ENCODE results near the gene NMNAT2. TPM values are rescaled to one million over a fixed set of nuclear protein-coding genes. Genes with fewer than 3 reads are reported as not detected.

Gene NMNAT2
- polyA plus RNA-seq, 1 donor from 2014 or later, result 43.8 TPM

DNA sequence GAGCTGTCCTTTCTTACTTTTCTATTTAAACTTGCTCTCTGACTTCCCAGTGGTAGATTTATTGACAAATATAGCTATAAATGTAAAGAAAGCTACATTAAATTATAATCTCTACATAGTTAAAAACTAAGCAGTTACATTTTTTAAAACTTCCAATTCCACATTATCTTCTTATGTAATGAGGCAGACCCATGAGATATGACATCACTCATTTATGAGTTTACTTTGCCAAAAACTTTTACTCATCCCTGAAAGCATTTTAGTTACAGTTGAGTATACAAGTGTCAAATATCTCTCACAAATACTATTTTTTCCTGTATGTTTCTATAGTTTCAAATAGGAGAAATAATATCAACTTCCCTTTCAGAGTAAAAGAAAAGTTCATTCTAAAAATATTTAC, 3.8 kb downstream of the NMNAT2 start:
- no peak overlapping the region for H3K27ac ChIP-seq (ENCODE audit: low read length)
- no peak overlapping the region for H3K9ac ChIP-seq (ENCODE audit: low read length)
- H3K27me3 ChIP-seq (ENCODE audit: insufficient read depth, low read depth, low read length), result no peaks in the 10 kb centered on the region
- H3K9me2 ChIP-seq (ENCODE audit: insufficient read depth, low read length), result no peaks in the 10 kb centered on the region
- H3F3A ChIP-seq (ENCODE audit: insufficient read depth, low read length, poor library complexity, severe bottlenecking), result peaks cover 4% of the 10 kb centered on the region
- H3K36me3 ChIP-seq (ENCODE audit: insufficient read depth, low read length), result no peaks in the 10 kb centered on the region
- no peaks in the 10 kb centered on the region for H3K9me3 ChIP-seq (ENCODE audit: low read length)
- peaks cover 48% of the 10 kb centered on the region for H3K79me2 ChIP-seq (replicated peaks; ENCODE audit: insufficient read depth, low read length)
- H3K4me2 ChIP-seq (ENCODE audit: low read length), result no peak overlapping the region
- peaks cover 7% of the 10 kb centered on the region for H4K20me1 ChIP-seq (ENCODE audit: insufficient read depth)
- no peak for TF ChIP-seq MXI1 (conservative IDR thresholded peaks at IDR 0.05; ENCODE audit: poor library complexity, severe bottlenecking)
- TF ChIP-seq POLR2AphosphoS5 (IDR thresholded peaks at IDR 0.05), result no peak
- TF ChIP-seq EP300 (conservative IDR thresholded peaks at IDR 0.05; ENCODE audit: poor library complexity, severe bottlenecking), result no peak
- no peak for TF ChIP-seq EZH2 (IDR thresholded peaks at IDR 0.05; ENCODE audit: borderline replicate concordance, insufficient read depth, low read length, poor library complexity, severe bottlenecking)
- no peak for TF ChIP-seq SMC3 (conservative IDR thresholded peaks at IDR 0.05; ENCODE audit: poor library complexity)
- TF ChIP-seq RAD21 (conservative IDR thresholded peaks at IDR 0.05), result no peak
- TF ChIP-seq, protein P1, sequence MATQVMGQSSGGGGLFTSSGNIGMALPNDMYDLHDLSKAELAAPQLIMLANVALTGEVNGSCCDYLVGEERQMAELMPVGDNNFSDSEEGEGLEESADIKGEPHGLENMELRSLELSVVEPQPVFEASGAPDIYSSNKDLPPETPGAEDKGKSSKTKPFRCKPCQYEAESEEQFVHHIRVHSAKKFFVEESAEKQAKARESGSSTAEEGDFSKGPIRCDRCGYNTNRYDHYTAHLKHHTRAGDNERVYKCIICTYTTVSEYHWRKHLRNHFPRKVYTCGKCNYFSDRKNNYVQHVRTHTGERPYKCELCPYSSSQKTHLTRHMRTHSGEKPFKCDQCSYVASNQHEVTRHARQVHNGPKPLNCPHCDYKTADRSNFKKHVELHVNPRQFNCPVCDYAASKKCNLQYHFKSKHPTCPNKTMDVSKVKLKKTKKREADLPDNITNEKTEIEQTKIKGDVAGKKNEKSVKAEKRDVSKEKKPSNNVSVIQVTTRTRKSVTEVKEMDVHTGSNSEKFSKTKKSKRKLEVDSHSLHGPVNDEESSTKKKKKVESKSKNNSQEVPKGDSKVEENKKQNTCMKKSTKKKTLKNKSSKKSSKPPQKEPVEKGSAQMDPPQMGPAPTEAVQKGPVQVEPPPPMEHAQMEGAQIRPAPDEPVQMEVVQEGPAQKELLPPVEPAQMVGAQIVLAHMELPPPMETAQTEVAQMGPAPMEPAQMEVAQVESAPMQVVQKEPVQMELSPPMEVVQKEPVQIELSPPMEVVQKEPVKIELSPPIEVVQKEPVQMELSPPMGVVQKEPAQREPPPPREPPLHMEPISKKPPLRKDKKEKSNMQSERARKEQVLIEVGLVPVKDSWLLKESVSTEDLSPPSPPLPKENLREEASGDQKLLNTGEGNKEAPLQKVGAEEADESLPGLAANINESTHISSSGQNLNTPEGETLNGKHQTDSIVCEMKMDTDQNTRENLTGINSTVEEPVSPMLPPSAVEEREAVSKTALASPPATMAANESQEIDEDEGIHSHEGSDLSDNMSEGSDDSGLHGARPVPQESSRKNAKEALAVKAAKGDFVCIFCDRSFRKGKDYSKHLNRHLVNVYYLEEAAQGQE (IDR thresholded peaks at IDR 0.05; ENCODE audit: borderline replicate concordance), result no peak
- TF ChIP-seq TAF1 (IDR thresholded peaks at IDR 0.05; ENCODE audit: low read depth), result no peak
- TF ChIP-seq, protein P2, sequence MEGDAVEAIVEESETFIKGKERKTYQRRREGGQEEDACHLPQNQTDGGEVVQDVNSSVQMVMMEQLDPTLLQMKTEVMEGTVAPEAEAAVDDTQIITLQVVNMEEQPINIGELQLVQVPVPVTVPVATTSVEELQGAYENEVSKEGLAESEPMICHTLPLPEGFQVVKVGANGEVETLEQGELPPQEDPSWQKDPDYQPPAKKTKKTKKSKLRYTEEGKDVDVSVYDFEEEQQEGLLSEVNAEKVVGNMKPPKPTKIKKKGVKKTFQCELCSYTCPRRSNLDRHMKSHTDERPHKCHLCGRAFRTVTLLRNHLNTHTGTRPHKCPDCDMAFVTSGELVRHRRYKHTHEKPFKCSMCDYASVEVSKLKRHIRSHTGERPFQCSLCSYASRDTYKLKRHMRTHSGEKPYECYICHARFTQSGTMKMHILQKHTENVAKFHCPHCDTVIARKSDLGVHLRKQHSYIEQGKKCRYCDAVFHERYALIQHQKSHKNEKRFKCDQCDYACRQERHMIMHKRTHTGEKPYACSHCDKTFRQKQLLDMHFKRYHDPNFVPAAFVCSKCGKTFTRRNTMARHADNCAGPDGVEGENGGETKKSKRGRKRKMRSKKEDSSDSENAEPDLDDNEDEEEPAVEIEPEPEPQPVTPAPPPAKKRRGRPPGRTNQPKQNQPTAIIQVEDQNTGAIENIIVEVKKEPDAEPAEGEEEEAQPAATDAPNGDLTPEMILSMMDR (IDR thresholded peaks at IDR 0.05; ENCODE audit: poor library complexity, severe bottlenecking), result no peak
- H3K4me3 ChIP-seq (ENCODE audit: low read length), result peak overlapping the region; percentile 90
- H2AFZ ChIP-seq (ENCODE audit: low read depth, low read length), result no peak overlapping the region

DNA sequence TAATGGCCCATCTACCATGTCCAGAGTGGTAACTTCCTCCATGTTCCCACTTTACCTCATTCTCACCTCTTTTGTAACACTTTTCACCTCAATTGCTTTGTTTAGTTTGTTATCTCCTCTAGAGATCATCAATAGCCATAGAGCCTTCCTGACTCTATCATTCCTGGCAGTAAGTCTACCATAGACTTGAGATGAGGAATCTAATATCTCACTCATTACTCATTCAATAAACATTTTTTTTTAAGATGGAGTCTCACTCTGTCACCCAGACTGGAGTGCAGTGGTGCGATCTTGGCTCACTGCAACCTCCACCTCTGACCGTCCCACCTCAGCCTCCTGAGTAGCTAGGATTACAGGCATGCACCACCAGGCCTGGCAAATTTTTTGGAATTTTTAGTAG, 7.1 kb downstream of the NMNAT2 start:
- Histone ChIP-seq H3K27me3 (ENCODE audit: insufficient read depth, low read depth, low read length) (no peaks in the 10 kb centered on the region), H3K4me3 (ENCODE audit: low read length) (no peak overlapping the region), H3K79me2 (replicated peaks; ENCODE audit: insufficient read depth, low read length) (peaks cover 45% of the 10 kb centered on the region), H3F3A (ENCODE audit: insufficient read depth, low read length, poor library complexity, severe bottlenecking) (peaks cover under 1% of the 10 kb centered on the region), H3K36me3 (ENCODE audit: insufficient read depth, low read length) (no peaks in the 10 kb centered on the region), H2AFZ (ENCODE audit: low read depth, low read length) (no peak overlapping the region), H3K9me3 (ENCODE audit: low read length) (no peaks in the 10 kb centered on the region), H3K4me2 (ENCODE audit: low read length) (no peak overlapping the region), H3K9ac (ENCODE audit: low read length) (no peak overlapping the region), H4K20me1 (ENCODE audit: insufficient read depth) (peaks cover 3% of the 10 kb centered on the region), H3K9me2 (ENCODE audit: insufficient read depth, low read length) (no peaks in the 10 kb centered on the region), H3K27ac (ENCODE audit: low read length) (no peak overlapping the region)
- TF ChIP-seq RAD21 (conservative IDR thresholded peaks at IDR 0.05), result no peak
- TF ChIP-seq MXI1 (conservative IDR thresholded peaks at IDR 0.05; ENCODE audit: poor library complexity, severe bottlenecking), result no peak

DNA sequence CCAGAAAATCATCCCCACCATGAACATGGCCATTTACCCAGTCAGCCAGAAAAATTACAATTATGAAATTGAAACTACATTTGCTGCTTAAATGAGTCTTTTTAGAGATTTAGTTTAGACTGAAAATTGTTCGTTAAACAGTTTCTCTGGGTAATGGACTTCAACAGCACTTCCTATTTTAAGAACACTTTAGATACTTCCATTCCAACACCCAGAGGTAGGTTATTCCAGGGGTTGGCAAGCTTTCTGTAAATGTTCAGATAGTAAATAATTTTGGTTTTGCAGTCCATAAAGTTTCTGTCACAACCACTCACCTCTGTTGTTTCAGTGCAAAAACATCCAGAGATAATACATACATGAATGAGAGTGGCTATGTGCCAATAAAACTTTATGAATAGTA, 10.2 kb downstream of the NMNAT2 start:
- H3K79me2 ChIP-seq (replicated peaks; ENCODE audit: insufficient read depth, low read length), result peaks cover 16% of the 10 kb centered on the region
- H3K9me2 ChIP-seq (ENCODE audit: insufficient read depth, low read length), result no peaks in the 10 kb centered on the region
- TF ChIP-seq TAF1 (IDR thresholded peaks at IDR 0.05; ENCODE audit: low read depth), result no peak
- no peak overlapping the region for H2AFZ ChIP-seq (ENCODE audit: low read depth, low read length)
- no peak overlapping the region for H3K4me3 ChIP-seq (ENCODE audit: low read length)
- H3F3A ChIP-seq (ENCODE audit: insufficient read depth, low read length, poor library complexity, severe bottlenecking), result peaks cover 3% of the 10 kb centered on the region
- no peak overlapping the region for H3K27ac ChIP-seq (ENCODE audit: low read length)
- no peak overlapping the region for H3K4me2 ChIP-seq (ENCODE audit: low read length)
- H3K9ac ChIP-seq (ENCODE audit: low read length), result no peak overlapping the region
- no peaks in the 10 kb centered on the region for H3K27me3 ChIP-seq (ENCODE audit: insufficient read depth, low read depth, low read length)
- H3K36me3 ChIP-seq (ENCODE audit: insufficient read depth, low read length), result no peaks in the 10 kb centered on the region
- no peaks in the 10 kb centered on the region for H4K20me1 ChIP-seq (ENCODE audit: insufficient read depth)
- H3K9me3 ChIP-seq (ENCODE audit: low read length), result no peaks in the 10 kb centered on the region
